Endometrium (tissue), 2 donors: Measurements from ENCODE around the gene UBA6.
"Not testable (repeated sequence)": the region's sequence is repeated elsewhere in the genome, so short reads cannot be mapped to it uniquely, and the experiment has no call there.

ENCODE experiments used
- FAIRE-seq: peaks from 2 replicates; lab custom pipeline; 2012; peaks lifted over from hg19 to GRCh38; lab: Jason Lieb, UNC
- donor health status: control.
- donor health status: control.

The UBA6 gene

GRCh38 chr4:67660418-67660817, 40.5 kb downstream of the UBA6 start:
- FAIRE-seq: no peak

- no peak for FAIRE-seq
Observed at GRCh38 chr4:67659065-67659464, 41.9 kb downstream of the UBA6 start.

- no peak for FAIRE-seq
Observed at GRCh38 chr4:67658302-67658701, 42.7 kb downstream of the UBA6 start.

- FAIRE-seq: no peak
Observed at GRCh38 chr4:67651536-67651935, 49.4 kb downstream of the UBA6 start.

- FAIRE-seq: no peak
Observed at GRCh38 chr4:67638136-67638535, 62.8 kb downstream of the UBA6 start.

GRCh38 chr4:67636978-67637377, 64.0 kb downstream of the UBA6 start:
- FAIRE-seq: not testable (repeated sequence)

- FAIRE-seq: no peak
Observed at GRCh38 chr4:67635331-67635730, 65.6 kb downstream of the UBA6 start.

GRCh38 chr4:67634741-67635140, 66.2 kb downstream of the UBA6 start:
- no peak for FAIRE-seq

GRCh38 chr4:67632492-67632891, 68.5 kb downstream of the UBA6 start:
- FAIRE-seq: no peak

- no peak for FAIRE-seq
Observed at GRCh38 chr4:67624939-67625338, 76.0 kb downstream of the UBA6 start.

- FAIRE-seq: no peak
Observed at GRCh38 chr4:67616478-67616877, 84.5 kb downstream of the UBA6 start.

GRCh38 chr4:67615119-67615518, 85.8 kb downstream of the UBA6 start:
- FAIRE-seq: no peak

GRCh38 chr4:67614186-67614585, 86.8 kb downstream of the UBA6 start:
- no peak for FAIRE-seq

- peak; percentile 33 for FAIRE-seq
Observed at GRCh38 chr4:67608027-67608426, 92.9 kb downstream of the UBA6 start.

- FAIRE-seq: no peak
Observed at GRCh38 chr4:67604749-67605148, 96.2 kb downstream of the UBA6 start.

- no peak for FAIRE-seq
Observed at GRCh38 chr4:67604029-67604381, 97.0 kb downstream of the UBA6 start.

- FAIRE-seq: no peak
Observed at GRCh38 chr4:67603310-67604028, 97.5 kb downstream of the UBA6 start.

- no peak for FAIRE-seq
Observed at GRCh38 chr4:67593741-67594175, 107.2 kb downstream of the UBA6 start.

GRCh38 chr4:67587156-67587555, 113.8 kb downstream of the UBA6 start:
- no peak for FAIRE-seq

- FAIRE-seq: no peak
Observed at GRCh38 chr4:67584496-67584895, 116.5 kb downstream of the UBA6 start.

- no peak for FAIRE-seq
Observed at GRCh38 chr4:67581913-67582312, 119.0 kb downstream of the UBA6 start.

GRCh38 chr4:67581208-67581857, 119.6 kb downstream of the UBA6 start:
- no peak for FAIRE-seq

- FAIRE-seq: no peak
Observed at GRCh38 chr4:67580577-67580976, 120.4 kb downstream of the UBA6 start.

GRCh38 chr4:67576538-67576937, 124.4 kb downstream of the UBA6 start:
- FAIRE-seq: no peak
